ENCODE measurements around the gene HMX1. TPM values are rescaled to one million over a fixed set of nuclear protein-coding genes. Genes with fewer than 3 reads are reported as not detected.

HMX1 gene
- total and polyA plus RNA-seq, 2 donors (not counting 3 experiments of a cell fraction or from before 2014, with no cell fraction given), result not detected

DNA sequence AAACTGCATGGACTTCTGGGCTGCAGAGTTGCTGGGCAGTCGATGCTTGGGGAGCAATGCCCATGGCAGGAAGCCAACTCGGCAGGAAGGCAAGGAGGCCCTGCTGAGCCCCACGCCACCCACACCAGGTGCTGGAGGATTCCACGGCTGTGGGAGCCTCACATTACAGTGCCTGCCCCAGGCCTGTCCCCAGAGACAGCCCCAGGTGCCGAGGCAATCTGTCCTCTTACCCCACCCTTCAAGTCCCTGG lies 53.9 kb downstream of the HMX1 start:
- Histone ChIP-seq H3K79me2 (ENCODE audit: control insufficient read depth, insufficient read depth, low read length) (no peaks in the 10 kb centered on the region), H3K36me3 (ENCODE audit: control insufficient read depth in 2 of 2, extremely low read depth in 1 of 2, insufficient read depth in 2 of 2, low read length in 2 of 2) (no peaks in the 10 kb centered on the region), H3K27ac (ENCODE audit: insufficient read depth, low read depth, low read length) (no peak overlapping the region), H3K4me1 (ENCODE audit: control insufficient read depth, extremely low read depth, insufficient read depth, low read length) (no peaks in the 10 kb centered on the region), H2AFZ (ENCODE audit: low read depth, low read length) (no peak overlapping the region), H4K20me1 (replicated peaks; ENCODE audit: control insufficient read depth, extremely low read depth, insufficient read depth, low read length) (no peaks in the 10 kb centered on the region), H3K27me3 (ENCODE audit: control insufficient read depth in 2 of 2, insufficient read depth in 2 of 2, low read length in 2 of 2) (no peaks in the 10 kb centered on the region), H3K9me3 (replicated peaks; ENCODE audit: control insufficient read depth, insufficient read depth, low read length) (no peaks in the 10 kb centered on the region), H3K4me2 (ENCODE audit: insufficient read depth, low read length) (no peak overlapping the region), H3K4me3 (replicated peaks in 1 of 3; ENCODE audit: insufficient read depth in 1 of 3, low read depth in 1 of 3, low read length in 3 of 3) (no peak overlapping the region), H3K9me1 (replicated peaks; ENCODE audit: control insufficient read depth, extremely low read depth, insufficient read depth, low read length) (no peaks in the 10 kb centered on the region), H3K9ac (replicated peaks; ENCODE audit: extremely low read depth, insufficient read depth, low read length) (no peak overlapping the region)
- no TSS peak for BruUV-seq (replicated peaks)
- intact Hi-C loops (cut with micrococcal nuclease) (no loop called here), dilution Hi-C loops (cut with MboI; ENCODE audit: extremely low pct_ligation_motif_present, low sequenced_read_pairs) (no loop called here)
- ChIA-PET POLR2A (no interaction called here), CTCF (interaction anchor here (2.0 kb wide), 1 partner anchor 21 kb away, joined by 9 read pairs; no protein-coding TSS in a partner anchor)
- FAIRE-seq (no peak), DNase-seq (ENCODE audit: low read depth, low spot score) (no peak)
- TF ChIP-seq GATA2 (IDR thresholded peaks at IDR 0.05; ENCODE audit: insufficient read depth, insufficient read length, low read depth, low read length) (no peak), FOS (IDR thresholded peaks at IDR 0.05; ENCODE audit: borderline replicate concordance, insufficient read depth, low read length) (no peak), EZH2 (IDR thresholded peaks at IDR 0.05; ENCODE audit: borderline replicate concordance, low read depth, low read length, severe bottlenecking) (no peak), JUN (IDR thresholded peaks at IDR 0.05; ENCODE audit: borderline replicate concordance, insufficient read depth, insufficient read length, low read depth) (no peak), POLR2A (IDR thresholded peaks at IDR 0.05; ENCODE audit: low read depth, low read length) (no peak), MYC (IDR thresholded peaks at IDR 0.05; ENCODE audit: low read depth, low read length) (no peak), POLR2AphosphoS5 (IDR thresholded peaks at IDR 0.05; ENCODE audit: insufficient read depth, low read depth, low read length) (no peak)
- TF ChIP-seq, protein P1, sequence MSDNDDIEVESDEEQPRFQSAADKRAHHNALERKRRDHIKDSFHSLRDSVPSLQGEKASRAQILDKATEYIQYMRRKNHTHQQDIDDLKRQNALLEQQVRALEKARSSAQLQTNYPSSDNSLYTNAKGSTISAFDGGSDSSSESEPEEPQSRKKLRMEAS (IDR thresholded peaks at IDR 0.05; ENCODE audit: insufficient read depth, insufficient read length), result no peak
- TF ChIP-seq, protein P2, sequence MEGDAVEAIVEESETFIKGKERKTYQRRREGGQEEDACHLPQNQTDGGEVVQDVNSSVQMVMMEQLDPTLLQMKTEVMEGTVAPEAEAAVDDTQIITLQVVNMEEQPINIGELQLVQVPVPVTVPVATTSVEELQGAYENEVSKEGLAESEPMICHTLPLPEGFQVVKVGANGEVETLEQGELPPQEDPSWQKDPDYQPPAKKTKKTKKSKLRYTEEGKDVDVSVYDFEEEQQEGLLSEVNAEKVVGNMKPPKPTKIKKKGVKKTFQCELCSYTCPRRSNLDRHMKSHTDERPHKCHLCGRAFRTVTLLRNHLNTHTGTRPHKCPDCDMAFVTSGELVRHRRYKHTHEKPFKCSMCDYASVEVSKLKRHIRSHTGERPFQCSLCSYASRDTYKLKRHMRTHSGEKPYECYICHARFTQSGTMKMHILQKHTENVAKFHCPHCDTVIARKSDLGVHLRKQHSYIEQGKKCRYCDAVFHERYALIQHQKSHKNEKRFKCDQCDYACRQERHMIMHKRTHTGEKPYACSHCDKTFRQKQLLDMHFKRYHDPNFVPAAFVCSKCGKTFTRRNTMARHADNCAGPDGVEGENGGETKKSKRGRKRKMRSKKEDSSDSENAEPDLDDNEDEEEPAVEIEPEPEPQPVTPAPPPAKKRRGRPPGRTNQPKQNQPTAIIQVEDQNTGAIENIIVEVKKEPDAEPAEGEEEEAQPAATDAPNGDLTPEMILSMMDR (IDR thresholded peaks at IDR 0.05; ENCODE audit: extremely low read depth in 1 of 2, insufficient read depth in 1 of 2, low read depth in 1 of 2, low read length in 2 of 2), result no peak
